ENCODE measurements around the gene FAM133A.

DNA sequence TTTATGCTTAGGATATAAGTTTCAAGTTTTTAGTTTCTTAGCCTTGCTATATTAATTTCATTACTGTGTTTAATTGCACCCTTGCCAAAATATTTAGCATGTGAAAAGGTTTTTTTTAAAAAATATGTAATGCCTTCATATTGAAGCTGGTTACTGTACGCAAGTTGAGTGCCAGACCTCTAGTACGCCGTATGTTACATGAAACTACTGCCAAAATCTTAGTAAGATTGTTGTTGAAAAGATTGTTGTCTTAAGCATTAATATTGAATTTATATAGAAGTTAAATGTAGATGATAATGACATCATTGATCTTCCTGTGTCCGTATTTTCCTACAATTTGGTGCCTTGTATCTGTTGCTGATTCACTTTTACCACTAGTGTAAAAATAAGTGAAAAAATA, 37.1 kb downstream of the FAM133A start:
- TF ChIP-seq, protein P1, sequence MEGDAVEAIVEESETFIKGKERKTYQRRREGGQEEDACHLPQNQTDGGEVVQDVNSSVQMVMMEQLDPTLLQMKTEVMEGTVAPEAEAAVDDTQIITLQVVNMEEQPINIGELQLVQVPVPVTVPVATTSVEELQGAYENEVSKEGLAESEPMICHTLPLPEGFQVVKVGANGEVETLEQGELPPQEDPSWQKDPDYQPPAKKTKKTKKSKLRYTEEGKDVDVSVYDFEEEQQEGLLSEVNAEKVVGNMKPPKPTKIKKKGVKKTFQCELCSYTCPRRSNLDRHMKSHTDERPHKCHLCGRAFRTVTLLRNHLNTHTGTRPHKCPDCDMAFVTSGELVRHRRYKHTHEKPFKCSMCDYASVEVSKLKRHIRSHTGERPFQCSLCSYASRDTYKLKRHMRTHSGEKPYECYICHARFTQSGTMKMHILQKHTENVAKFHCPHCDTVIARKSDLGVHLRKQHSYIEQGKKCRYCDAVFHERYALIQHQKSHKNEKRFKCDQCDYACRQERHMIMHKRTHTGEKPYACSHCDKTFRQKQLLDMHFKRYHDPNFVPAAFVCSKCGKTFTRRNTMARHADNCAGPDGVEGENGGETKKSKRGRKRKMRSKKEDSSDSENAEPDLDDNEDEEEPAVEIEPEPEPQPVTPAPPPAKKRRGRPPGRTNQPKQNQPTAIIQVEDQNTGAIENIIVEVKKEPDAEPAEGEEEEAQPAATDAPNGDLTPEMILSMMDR (IDR thresholded peaks at IDR 0.05) = no peak
- no peak for TF ChIP-seq POLR2A (IDR thresholded peaks at IDR 0.05)
